Right lung (tissue), 5 donors: ENCODE measurements around the gene DNAH3. TPM values are rescaled to one million over a fixed set of nuclear protein-coding genes. Genes with fewer than 3 reads are reported as not detected.
"Not testable (repeated sequence)": the region's sequence is repeated elsewhere in the genome, so short reads cannot be mapped to it uniquely, and the experiment has no call there.

Source experiments
- DNase-seq, 2 donors: peaks; one replicate each; pipeline ENCODE4 v3.0.0-alpha.2; 2013
- polyA plus RNA-seq, 5 donors: library from polyadenylated mRNA; unstranded; fragments of 120-200 nt; gene quantifications; one replicate each; pipeline versions ENCODE4 v1.2.1 to v1.2.3, GENCODE V29; 2013; ENCODE audit warnings: inconsistent platforms in 1 of 5, low replicate concordance in 1 of 5; ENCODE audit not compliant: insufficient read length in 5 of 5, insufficient read depth in 1 of 5

Gene DNAH3
- polyA plus RNA-seq, 5 donors = 0.69 to 4.5 (median 2.8) TPM

GRCh38 chr16:20941636-20941926 lies 209.1 kb downstream of the DNAH3 start:
- no peak for DNase-seq

- DNase-seq = no peak
These were observed 209.6 kb downstream of the DNAH3 start for GRCh38 chr16:20940871-20941635.

GRCh38 chr16:20939611-20940010 lies 211.0 kb downstream of the DNAH3 start:
- DNase-seq = no peak

- DNase-seq = no peak
These were observed 212.2 kb downstream of the DNAH3 start for GRCh38 chr16:20938426-20938825.

GRCh38 chr16:20937736-20938135 lies 212.9 kb downstream of the DNAH3 start:
- no peak for DNase-seq

- DNase-seq = no peak
These were observed 217.1 kb downstream of the DNAH3 start for GRCh38 chr16:20933589-20933988.

GRCh38 chr16:20931066-20931600 lies 219.5 kb downstream of the DNAH3 start:
- DNase-seq = no peak

- no peak for DNase-seq
These were observed 220.3 kb downstream of the DNAH3 start for GRCh38 chr16:20930365-20930690.

- not testable (repeated sequence) for DNase-seq
These were observed 220.8 kb downstream of the DNAH3 start for GRCh38 chr16:20929676-20930364.

GRCh38 chr16:20928774-20929411 lies 221.8 kb downstream of the DNAH3 start:
- DNase-seq = no peak

- DNase-seq = no peak
These were observed 224.9 kb downstream of the DNAH3 start for GRCh38 chr16:20925751-20926150.

GRCh38 chr16:20923876-20924275 lies 226.8 kb downstream of the DNAH3 start:
- DNase-seq = no peak

- no peak for DNase-seq
These were observed 229.8 kb downstream of the DNAH3 start for GRCh38 chr16:20920799-20921198.

GRCh38 chr16:20920091-20920490 lies 230.6 kb downstream of the DNAH3 start:
- DNase-seq = no peak

- no peak for DNase-seq
These were observed 232.0 kb downstream of the DNAH3 start for GRCh38 chr16:20918486-20919239.

- DNase-seq = no peak
These were observed 233.7 kb downstream of the DNAH3 start for GRCh38 chr16:20916942-20917341.

- DNase-seq = no peak
These were observed 234.4 kb downstream of the DNAH3 start for GRCh38 chr16:20916289-20916688.

- no peak for DNase-seq
These were observed 239.3 kb downstream of the DNAH3 start for GRCh38 chr16:20911361-20911760.

- no peak for DNase-seq
These were observed 239.8 kb downstream of the DNAH3 start for GRCh38 chr16:20910781-20911321.

GRCh38 chr16:20906341-20907255 lies 244.0 kb downstream of the DNAH3 start:
- peak in 1 of 2 donors; percentile 18 for DNase-seq

- DNase-seq = no peak
These were observed 245.1 kb downstream of the DNAH3 start for GRCh38 chr16:20905576-20905975.
